ENCODE results near the gene EFCAB5.
"Not testable (repeated sequence)": the region's sequence is repeated elsewhere in the genome, so short reads cannot be mapped to it uniquely, and the experiment has no call there.

Gene EFCAB5

GRCh38 chr17:29927546-29927945 lies 13.9 kb upstream of the EFCAB5 start:
- no peak overlapping the region for H3K4me3 ChIP-seq (ENCODE audit: low read depth, low read length)
- DNase-seq (ENCODE audit: low read depth): no peak
- TF ChIP-seq CTCF (IDR thresholded peaks at IDR 0.05; ENCODE audit: control insufficient read depth, extremely low read depth, insufficient read depth): no peak

GRCh38 chr17:29929006-29929532 lies 12.4 kb upstream of the EFCAB5 start:
- peak overlapping the region; percentile 92 for H3K4me3 ChIP-seq (ENCODE audit: low read depth, low read length)
- no peak for DNase-seq (ENCODE audit: low read depth)
- TF ChIP-seq CTCF (IDR thresholded peaks at IDR 0.05; ENCODE audit: control insufficient read depth, extremely low read depth, insufficient read depth): no peak

GRCh38 chr17:29929533-29930408 lies 11.7 kb upstream of the EFCAB5 start, which contains the start of gene SSH2:
SSH2 (minus strand) TSS chr17:29930228; CDS start chr17:29930000, 228 bp downstream.
- peak within 1 kb of the TSS; percentile 92 for H3K4me3 ChIP-seq (ENCODE audit: low read depth, low read length)

GRCh38 chr17:29930409-29931010 lies 10.9 kb upstream of the EFCAB5 start:
- no peak for TF ChIP-seq CTCF (IDR thresholded peaks at IDR 0.05; ENCODE audit: control insufficient read depth, extremely low read depth, insufficient read depth)
- peak overlapping the region; percentile 92 for H3K4me3 ChIP-seq (ENCODE audit: low read depth, low read length)
- DNase-seq (ENCODE audit: low read depth): no peak

More at GRCh38 chr17:29929533-29930408, 11.7 kb upstream of the EFCAB5 start, which contains the start of gene SSH2:
- no peak for DNase-seq (ENCODE audit: low read depth)
- 0 out of 2 replicates have a peak, but pooled peaks have one; percentile 8 for TF ChIP-seq CTCF (IDR thresholded peaks at IDR 0.05; ENCODE audit: control insufficient read depth, extremely low read depth, insufficient read depth)

- H3K4me3 ChIP-seq (ENCODE audit: low read depth, low read length): peak overlapping the region; percentile 92
- TF ChIP-seq CTCF (IDR thresholded peaks at IDR 0.05; ENCODE audit: control insufficient read depth, extremely low read depth, insufficient read depth): peak; percentile 88
- DNase-seq (ENCODE audit: low read depth): no peak
These were observed 10.1 kb upstream of the EFCAB5 start for GRCh38 chr17:29931231-29931932.

DNA sequence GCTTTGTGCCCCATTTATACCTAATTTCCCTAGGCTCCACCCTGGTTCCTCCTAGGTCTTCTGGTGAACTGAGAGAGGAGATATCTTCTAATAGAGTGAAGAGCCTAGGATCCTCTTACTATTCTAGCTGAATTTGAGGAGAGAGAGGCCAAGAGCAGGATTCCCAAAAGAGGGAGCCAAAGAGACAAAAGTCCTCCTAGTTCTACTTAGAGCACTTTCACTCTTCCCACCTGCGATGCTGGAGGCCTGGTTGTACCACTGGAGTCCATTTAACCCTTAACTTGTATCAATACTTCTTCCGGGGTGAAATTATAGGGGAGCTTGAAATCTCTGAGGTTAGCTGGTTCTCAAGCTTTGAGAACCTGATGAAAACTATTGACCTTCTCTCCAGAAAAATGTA lies 8.1 kb upstream of the EFCAB5 start:
- H3K4me3 ChIP-seq (ENCODE audit: low read depth, low read length): no peak overlapping the region
- DNase-seq (ENCODE audit: low read depth): no peak

GRCh38 chr17:29935909-29936308 lies 5.5 kb upstream of the EFCAB5 start:
- not testable (repeated sequence) for DNase-seq (ENCODE audit: low read depth); H3K4me3 ChIP-seq (ENCODE audit: low read depth, low read length)

More for the DNA sequence above, 8.1 kb upstream of the EFCAB5 start:
- TF ChIP-seq CTCF (IDR thresholded peaks at IDR 0.05; ENCODE audit: control insufficient read depth, extremely low read depth, insufficient read depth): peak; percentile 40

All from LNCaP clone FGC (cell line).